ENCODE measurements around the gene PKP2. TPM values are rescaled to one million over a fixed set of nuclear protein-coding genes. Genes with fewer than 3 reads are reported as not detected.

PKP2 gene
- total RNA-seq, 6 experiments from 2014 or later: 17.2 to 54.7 (median 23.8) TPM

DNA sequence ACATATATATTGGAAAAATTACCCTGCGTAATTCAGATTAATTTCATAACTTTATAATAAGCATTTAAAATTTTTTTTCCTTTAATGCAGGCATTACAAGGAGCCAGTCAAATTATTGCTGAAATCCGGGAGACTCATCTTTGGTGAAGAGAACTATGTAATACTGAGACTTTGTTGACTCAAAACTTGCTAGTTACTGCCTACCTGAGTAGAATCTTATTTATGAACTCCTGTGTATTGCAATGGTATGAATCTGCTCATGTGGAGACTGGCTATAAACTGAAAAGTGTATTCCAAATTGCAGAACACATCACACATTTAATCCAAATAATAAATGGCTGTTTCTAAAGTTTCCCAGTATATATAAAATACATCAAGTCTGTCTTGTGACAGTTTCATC lies 153.3 kb downstream of the PKP2 start:
- no peak for DNase-seq
- Histone ChIP-seq H3K4me1 (no peaks in the 10 kb centered on the region), H3K4me3 (no peak overlapping the region), H3K27ac (no peak overlapping the region), H3K9me3 (no peaks in the 10 kb centered on the region), H3K36me3 (peaks cover 4 to 65% (median 19%) of the 10 kb centered on the region in 4 donors), H3K27me3 (no peaks in the 10 kb centered on the region)
- intact Hi-C loops (cut with DNase I): no loop called here
- WGBS (ENCODE audit: insufficient coverage, low coverage, low lambda C conversion rate, missing lambda C conversion rate): 90% methylated on average over 2 of the region's 2 CpGs
- TF ChIP-seq, protein P1, sequence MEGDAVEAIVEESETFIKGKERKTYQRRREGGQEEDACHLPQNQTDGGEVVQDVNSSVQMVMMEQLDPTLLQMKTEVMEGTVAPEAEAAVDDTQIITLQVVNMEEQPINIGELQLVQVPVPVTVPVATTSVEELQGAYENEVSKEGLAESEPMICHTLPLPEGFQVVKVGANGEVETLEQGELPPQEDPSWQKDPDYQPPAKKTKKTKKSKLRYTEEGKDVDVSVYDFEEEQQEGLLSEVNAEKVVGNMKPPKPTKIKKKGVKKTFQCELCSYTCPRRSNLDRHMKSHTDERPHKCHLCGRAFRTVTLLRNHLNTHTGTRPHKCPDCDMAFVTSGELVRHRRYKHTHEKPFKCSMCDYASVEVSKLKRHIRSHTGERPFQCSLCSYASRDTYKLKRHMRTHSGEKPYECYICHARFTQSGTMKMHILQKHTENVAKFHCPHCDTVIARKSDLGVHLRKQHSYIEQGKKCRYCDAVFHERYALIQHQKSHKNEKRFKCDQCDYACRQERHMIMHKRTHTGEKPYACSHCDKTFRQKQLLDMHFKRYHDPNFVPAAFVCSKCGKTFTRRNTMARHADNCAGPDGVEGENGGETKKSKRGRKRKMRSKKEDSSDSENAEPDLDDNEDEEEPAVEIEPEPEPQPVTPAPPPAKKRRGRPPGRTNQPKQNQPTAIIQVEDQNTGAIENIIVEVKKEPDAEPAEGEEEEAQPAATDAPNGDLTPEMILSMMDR (IDR thresholded peaks at IDR 0.05): no peak
- TF ChIP-seq POLR2A (IDR thresholded peaks at IDR 0.05): no peak
- ATAC-seq: no peak

DNA sequence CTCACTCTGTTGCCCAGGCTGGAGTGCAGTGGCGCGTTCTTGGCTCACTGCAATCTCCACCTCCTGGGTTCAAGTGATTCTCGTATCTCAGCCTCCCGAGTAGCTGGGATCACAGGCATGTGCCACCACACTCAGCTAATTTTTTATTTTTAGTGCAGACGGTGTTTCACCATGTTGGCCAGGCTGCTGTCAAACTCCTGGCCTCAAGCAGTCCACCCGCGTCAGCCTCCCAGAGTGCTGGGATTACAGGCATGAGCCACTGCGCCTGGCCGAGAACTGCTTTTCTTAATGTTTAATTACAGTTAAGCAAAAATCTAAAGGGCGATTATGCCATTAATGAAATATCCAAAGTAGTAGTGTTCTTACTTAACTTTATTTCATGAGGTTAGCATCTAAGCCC lies 154.4 kb downstream of the PKP2 start:
- peaks cover 3 to 54% (median 16%) of the 10 kb centered on the region in 4 donors for H3K36me3 ChIP-seq

More for the DNA sequence above, 154.4 kb downstream of the PKP2 start:
- H3K9me3 ChIP-seq: no peaks in the 10 kb centered on the region
- no peaks in the 10 kb centered on the region for H3K4me1 ChIP-seq
- ATAC-seq: no peak
- TF ChIP-seq POLR2A (IDR thresholded peaks at IDR 0.05): no peak
- TF ChIP-seq, protein P1 (IDR thresholded peaks at IDR 0.05): no peak
- 97% methylated on average over 10 of the region's 10 CpGs for WGBS (ENCODE audit: insufficient coverage, low coverage, low lambda C conversion rate, missing lambda C conversion rate)
- H3K27me3 ChIP-seq: no peaks in the 10 kb centered on the region
- DNase-seq: no peak
- intact Hi-C loops (cut with DNase I): no loop called here
- no peak overlapping the region for H3K4me3 ChIP-seq
- no peak overlapping the region for H3K27ac ChIP-seq

Other genes with a start within 250 kb of the PKP2 start
- 10 to 100 TPM; 10.2 to 26.1 (median 21.1) TPM for gene DNM1L, start 217.5 kb downstream of the PKP2 start, total RNA-seq
- 10 to 100 TPM in 2 of 6 experiments, 1 to 10 TPM in 4; 6.9 to 19.4 (median 9.0) TPM for gene YARS2, start 140.9 kb downstream of the PKP2 start, total RNA-seq